SH-SY5Y (cell line): ENCODE data around the gene XAB2.

Experiments
- GATA2 ChIP-seq: IDR thresholded peaks from 2 replicates; pipeline ENCODE4 v1.6.1; 2011; ENCODE audit warnings: mild to moderate bottlenecking, low read depth, low read length
- GATA3 ChIP-seq: IDR thresholded peaks from 2 replicates; pipeline ENCODE4 v1.6.1; 2011; ENCODE audit warnings: low read depth, mild to moderate bottlenecking, low read length, moderate library complexity

GRCh38 chr19:7663706-7664105 is 34.4 kb upstream of the XAB2 start:
- no peak for TF ChIP-seq GATA2
- no peak for TF ChIP-seq GATA3
